ENCODE measurements around the gene BET1L.
"Not testable (repeated sequence)": the region's sequence is repeated elsewhere in the genome, so short reads cannot be mapped to it uniquely, and the experiment has no call there.

BET1L gene

DNA sequence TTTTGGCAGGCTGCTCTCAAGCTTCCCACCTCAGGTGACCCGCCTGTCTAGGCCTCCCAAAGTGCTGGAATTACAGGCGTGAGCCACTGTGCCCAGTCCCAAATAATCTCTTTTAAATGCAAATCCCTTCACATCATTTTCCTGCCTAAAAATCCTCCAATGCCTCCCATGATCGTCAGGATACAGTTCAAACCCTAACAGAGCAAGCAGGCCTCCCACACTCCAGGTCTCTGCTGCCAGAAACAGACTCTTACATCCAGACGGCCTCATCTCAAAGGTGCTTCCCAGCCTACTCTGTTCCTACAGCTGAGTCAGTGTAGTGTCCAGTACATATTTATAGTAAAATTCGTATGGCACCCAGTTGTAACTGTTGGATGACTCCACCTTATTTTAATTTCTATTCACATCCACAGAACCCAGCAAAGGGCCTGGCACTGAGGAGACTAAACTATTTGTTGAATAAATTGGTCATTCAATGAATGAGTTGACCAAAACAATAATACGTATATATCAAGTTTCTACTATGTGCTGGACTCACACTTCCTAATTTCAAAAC is 20.7 kb upstream of the BET1L start:
- no peak for DNase-seq (ENCODE audit: low spot score)

DNA sequence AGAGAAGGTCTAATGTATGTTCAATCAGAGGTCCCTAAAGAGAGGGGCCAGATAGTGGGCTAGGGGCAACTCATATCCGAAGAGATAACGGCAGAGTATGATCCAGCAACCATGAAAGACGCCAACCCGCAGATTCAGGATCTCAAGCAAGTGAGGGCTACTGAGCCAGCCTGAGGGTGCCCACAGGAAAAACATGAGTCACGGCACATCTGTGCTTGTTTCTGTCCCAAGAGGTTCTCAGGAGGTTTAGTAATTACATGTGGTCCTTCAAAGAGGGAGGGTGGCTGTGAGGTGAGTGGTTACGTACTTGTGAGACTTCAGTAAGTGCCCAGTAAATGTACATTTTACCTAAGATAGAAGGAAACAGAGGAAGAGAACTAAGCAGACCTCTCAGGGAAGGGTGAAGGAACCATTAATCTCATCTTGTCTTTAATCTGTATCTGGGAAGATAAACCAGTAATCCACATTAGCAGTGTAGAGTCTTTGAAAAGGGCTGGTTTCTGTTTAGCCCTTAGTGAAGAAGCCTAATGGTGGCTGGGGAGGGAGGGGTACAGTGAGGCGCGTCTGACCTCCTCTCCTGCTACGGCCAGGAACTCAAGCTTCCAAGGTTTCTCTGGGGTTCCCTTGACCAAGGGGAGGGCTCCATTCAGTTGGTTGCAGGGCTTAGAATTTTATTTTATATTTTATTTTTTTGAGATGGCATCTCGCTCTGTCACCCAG is 18.7 kb upstream of the BET1L start:
- DNase-seq (ENCODE audit: low spot score) = peak; percentile 37

DNA sequence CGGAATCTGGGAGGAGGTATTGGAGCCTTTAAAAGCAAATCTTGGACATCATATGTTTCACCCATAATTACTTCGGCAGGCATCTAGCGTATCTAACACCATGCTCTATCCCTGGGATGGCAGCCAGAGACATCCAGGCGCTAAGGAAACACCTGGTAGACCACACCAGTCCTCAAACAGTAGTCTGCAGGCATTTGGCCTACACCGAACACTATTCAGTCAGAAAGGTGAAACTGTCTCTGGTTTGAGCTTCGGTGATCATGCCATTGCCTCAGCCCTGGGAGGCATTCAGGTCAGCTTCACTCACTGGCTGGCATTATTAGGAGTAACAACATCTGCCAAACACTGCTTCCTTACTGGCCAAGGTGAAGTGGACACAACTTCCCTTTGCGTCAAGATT is 17.2 kb upstream of the BET1L start:
- DNase-seq (ENCODE audit: low spot score) = no peak

DNA sequence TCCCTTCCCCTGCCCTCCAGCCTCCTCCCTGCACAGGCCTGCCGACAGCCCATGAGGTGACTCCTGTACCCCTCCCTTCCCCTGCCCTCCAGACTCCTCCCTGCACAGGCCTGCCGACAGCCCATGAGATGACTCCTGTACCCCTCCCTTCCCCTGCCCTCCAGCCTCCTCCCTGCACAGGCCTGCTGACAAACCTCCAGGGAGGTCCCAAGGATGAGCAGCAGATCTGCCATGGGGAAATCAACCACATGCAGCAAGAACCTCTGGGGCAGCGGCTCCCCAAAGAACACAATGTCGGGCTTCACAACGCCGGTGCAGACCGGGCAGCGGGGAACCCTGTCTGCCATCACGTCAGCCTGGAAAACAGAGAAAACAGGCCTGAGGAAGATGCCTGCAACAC is 16.7 kb upstream of the BET1L start:
- DNase-seq (ENCODE audit: low spot score) = no peak

DNA sequence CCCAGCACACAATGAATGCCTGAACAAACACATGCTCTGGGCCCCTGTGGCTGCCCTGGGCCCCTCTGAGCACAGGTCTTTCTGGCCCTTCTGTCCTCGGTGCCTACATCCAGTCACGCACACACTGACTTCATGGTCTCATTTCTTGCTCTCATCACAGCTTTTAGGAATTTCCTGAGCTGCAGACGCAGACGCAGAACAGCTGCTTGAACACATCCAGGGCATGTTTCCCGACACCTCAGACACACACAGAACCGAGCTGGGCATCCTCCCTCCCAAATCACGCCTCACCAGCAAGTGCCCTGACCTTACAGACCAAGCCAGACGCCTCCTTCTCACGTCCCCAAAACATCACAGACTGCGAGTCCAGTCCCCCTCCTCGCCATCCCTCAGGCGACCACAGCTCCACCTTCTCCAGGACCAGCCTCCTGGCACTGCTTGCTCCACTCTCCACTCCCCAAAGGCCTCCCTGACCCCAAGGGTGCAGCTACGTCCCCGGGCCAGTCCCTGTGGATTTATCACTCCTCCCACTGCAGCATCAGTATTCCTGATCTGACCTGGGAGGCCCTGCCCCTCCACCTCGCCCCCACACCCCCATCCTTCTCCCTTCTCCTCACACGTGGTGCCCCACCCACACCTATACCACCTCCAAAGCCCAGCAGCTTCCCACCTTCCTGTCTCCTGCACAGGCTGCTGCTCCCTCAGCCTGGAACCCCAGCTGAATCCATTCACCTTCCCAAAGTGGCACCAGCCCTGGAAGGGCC is 16.0 kb upstream of the BET1L start:
- DNase-seq (ENCODE audit: low spot score) = no peak

DNA sequence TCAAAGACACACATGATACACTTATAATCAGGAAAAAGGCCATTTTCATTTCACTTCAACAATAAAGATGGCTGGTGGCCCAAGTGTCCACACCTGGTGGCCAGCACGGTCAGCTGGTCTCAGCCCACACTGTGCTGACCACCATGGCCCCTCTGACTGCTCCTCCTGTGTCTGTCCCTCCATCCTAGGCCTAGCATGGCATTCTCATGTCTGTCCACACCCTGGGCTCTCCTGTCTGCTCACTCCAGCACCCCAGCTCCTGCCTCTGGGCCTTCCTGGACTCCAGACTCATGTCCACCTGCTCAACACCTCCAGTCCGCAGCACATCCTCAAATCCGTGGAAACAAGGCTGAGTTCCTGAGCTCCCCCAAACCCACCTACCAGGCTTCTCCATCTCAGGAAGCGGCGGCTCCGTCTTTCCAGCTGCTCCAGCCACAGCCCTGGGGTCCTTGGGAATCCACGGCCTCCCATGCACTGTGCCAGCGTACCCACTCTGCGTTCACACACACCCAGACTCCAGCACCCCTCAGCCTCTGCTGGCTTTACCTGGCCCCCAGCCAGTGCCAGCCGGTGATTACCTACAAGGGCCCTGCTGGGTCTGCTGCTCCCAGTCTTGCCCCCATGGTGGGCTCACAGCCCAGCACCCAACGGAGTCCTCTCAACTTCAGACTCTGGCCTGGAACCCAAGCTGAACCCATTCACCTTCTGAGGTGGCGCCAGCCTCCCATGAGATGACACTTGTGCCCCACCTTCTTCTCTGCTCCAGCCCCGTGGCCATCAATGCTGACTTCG is 15.0 kb upstream of the BET1L start:
- no peak for DNase-seq (ENCODE audit: low spot score)

DNA sequence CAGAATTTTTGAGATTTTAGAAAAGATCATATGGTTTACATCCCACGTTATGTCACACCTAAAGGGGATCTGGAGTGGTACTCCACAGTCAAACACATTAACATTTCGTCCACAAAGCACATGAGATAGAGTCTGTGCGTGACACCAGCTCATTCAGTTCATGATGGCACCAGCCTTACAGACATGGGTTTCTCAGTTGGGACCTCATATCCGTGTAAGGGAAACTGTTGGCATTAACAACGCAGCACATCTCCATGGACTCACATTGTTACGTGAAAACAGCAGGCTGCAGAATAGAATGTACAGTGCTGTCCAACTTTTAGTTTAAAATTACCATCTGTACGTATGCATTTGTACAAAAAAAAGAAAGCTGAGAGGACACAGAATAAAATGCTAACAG is 14.3 kb upstream of the BET1L start:
- no peak for DNase-seq (ENCODE audit: low spot score)

DNA sequence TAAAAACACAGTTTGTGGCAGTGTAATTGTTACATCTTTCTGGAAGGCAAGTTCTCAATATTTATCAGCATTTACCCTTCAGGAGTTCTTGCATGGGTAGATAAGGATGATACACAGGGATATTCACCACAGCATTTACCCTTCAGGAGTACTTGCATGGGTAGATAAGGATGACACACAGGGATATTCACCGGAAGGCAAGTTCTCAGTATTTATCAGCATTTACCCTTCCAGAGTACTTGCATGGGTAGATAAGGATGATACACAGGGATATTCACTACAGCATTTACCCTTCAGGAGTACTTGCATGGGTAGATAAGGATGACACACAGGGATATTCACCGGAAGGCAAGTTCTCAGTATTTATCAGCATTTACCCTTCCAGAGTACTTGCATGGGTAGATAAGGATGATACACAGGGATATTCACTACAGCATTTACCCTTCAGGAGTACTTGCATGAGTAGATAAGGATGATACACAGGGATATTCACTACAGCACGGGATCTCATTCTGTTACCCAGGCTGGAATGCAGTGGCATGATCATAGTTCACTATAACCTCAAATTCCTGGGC is 13.5 kb upstream of the BET1L start:
- not testable (repeated sequence) for DNase-seq (ENCODE audit: low spot score)

DNA sequence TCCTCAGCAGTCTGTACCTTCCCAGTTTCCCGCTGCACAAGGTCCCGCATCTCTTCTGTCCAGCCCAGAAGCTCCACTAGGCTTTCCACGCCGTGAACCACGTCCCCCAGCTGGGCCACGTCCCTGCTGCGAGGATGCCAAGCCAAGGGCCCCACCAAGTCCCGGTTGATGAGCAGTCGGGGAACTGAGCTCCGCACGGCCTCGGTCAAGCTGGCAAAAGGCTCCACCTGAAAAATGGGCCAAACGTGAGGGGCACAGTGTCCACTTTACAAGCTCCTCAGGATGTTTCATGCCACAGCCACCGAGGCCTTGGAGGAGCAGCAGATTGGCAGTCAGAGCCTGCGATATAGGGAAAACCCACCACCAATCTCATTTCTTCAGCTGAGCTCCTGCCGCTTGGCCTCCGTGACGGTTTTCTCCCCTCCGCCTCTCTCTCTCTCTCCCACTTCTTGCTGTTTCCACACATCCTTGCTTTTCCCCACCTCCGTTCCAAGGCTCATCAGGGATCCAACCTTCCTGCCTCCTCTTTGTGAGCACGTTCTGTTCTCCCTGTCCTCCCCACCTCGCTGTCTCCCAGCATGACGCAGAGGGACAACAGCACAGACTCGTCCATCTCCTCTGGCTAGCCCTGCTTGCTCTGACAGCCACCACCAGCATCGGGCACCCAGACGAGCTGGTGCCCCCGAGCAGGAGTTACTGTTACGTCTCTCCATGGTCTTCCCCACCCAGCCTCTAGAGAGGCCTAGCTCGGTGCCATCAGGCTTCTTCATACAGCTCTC is 11.8 kb upstream of the BET1L start:
- no peak for DNase-seq (ENCODE audit: low spot score)

DNA sequence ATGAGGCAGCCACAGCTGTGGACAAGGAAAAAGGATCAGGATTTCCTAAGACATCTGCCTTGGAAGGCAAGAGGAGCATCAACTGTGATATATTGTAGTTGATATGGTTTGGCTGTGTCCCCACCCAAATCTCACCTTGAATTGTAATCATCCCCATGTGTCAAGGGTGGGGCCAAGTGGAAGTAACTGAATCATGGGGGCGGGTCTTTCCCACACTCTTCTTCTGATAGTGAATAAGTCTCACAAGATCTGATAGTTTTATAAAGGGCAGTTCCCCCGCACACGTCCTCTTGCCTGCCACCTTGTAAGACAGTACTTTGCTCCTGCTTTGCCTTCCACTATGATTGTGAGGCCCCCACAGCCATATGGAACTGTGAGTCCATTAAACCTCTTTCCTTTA is 10.5 kb upstream of the BET1L start:
- DNase-seq (ENCODE audit: low spot score) = no peak

DNA sequence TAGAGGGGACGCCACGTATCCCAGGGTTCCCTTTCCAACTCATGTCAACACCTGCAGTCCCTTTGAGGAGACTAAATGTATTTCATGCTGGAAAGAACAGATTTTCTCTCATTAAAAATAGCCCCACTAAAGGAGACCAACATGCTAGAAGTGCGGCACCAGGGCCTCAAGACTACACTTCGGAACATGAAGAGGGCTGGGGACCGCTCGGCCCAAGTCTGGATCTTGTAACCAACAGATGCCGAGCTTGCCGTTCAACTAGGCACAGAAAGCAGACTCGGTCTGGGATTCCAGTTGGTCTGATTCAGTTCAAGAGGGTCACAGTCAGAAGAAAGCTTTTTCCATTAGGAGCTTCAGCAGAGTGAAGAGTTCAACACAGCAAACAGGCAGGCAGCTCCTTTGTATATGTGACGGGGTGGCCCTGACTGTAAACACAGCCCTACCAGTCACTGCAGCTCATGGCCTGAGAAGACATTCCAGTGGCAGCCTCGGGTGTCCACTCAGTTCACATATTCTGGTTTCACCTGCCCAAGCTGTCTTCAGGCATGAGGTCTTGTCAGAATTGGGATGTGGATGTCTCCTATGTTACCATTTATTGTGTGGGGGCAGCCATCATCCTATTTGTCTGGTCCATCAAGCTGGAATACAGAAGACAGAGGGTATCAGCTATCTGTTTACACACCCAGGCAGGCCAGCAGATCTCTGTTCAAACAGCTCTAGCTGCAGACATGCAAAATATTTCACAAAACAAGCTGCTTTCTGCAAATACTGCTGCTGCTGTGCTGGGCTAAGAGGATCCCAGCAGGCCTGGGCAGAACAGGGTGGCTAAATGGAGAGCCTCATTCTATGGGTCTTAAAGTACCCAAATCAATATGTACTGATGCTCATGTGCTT is 9.1 kb upstream of the BET1L start:
- DNase-seq (ENCODE audit: low spot score) = no peak

DNA sequence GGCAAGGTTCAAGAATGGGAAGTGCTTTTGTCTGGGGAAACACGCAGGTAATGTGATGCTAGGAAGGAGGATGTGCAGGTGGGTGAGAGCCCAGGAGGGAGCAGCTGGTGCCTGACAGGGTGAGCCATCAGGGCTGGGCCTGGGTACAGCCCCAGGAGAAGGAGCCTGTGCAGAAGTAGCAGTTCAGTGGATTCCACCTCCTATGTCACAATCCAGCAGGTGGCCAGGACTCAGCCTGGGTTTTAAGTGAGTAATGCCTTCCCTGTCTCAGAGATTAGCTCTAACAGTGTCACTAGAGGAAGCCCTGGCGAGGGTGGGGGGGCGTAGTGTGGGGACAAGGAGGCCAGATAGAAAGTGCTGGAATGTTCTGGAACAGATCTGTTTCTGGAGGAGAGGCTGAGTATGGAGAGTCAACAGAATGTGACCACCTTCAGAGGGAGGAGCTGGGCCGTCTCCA is 8.4 kb upstream of the BET1L start:
- DNase-seq (ENCODE audit: low spot score) = peak; percentile 30

DNA sequence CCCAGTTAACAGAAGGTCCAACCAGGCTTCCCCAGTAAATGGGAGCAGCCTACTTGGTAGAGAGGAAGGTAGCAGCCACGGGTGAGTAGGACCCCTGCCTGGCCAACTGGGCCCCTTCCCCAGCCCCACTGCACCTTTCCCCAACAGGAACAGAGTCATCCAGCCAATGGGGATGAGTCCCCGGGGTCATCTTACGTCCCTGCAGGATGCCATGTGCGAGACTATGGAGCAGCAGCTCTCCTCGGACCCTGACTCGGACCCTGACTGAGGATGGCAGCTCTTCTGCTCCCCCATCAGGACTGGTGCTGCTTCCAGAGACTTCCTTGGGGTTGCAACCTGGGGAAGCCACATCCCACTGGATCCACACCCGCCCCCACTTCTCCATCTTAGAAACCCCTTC is 6.9 kb upstream of the BET1L start:
- no peak for DNase-seq (ENCODE audit: low spot score)

DNA sequence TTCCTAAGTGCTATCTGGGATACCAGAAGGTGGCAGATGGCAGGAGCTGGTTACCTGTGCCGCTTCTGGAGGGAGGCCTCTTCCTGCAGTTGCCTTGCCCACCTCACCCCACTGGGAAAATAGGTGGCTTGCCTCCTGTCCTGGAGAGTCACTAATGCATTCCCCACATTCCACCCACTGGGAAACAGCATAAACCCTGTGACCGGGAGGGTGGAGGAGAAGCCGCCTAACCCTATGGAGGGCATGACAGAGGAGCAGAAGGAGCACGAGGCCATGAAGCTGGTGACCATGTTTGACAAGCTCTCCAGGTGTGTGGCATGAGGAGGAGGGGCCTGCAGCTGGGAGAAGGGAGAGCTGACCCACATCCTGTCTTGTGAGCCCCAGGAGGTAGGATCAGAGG is 5.9 kb upstream of the BET1L start:
- no peak for DNase-seq (ENCODE audit: low spot score)

DNA sequence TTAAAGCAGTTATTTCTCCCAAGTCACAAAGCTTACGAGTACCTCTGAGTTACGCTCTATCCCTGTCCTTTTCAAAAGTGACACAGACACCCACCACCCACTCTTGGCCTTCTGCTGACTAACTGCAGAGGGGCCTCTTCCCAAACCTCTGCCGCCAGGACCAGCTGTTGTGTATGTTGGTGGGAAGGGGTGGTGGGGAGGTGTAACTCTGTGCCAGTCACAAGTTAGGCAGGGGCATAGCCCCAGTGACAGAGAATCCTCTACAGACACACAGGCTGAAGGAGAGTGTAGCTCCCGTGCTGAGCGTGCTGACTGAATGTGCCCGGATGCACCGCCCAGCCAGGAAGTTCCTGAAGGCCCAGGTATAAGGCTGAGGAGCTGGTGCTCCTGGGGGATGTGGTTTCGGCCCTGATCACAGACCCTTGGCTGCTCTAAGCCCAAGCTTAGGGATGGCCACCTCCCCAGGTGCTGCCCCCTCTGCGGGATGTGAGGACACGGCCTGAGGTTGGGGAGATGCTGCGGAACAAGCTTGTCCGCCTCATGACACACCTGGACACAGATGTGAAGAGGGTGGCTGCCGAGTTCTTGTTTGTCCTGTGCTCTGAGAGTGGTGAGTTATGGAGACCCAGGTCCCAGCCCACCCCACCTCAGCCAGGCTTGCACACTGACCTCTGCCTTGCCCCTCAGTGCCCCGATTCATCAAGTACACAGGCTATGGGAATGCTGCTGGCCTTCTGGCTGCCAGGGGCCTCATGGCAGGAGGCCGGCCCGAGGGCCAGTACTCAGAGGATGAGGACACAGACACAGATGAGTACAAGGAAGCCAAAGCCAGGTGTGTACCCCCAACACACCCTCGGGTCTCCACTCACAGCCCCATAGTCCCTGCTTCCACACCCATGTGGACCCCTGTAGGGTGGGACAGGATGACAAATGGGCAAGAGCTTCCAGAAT is 5.2 kb upstream of the BET1L start:
- no peak for DNase-seq (ENCODE audit: low spot score)

DNA sequence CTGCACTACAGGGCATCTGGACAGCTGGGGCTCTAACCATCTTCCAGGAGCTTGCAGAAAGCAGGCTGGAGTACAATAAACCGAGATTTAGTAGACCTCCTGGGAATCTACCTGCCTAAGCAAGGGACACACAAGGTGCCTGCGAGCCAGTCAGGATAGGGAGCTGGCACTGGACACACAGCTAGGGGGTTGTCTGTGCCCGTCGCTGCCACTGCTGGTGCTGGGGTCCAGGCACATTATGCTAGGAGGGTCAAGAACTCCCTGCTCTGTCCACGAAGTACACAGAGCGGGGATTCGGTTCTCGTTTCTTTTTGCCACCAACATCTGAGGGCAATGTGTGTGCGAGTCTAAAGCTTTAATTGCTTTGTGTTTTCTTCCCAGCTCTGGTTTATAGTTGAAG is 4.5 kb upstream of the BET1L start:
- no peak for DNase-seq (ENCODE audit: low spot score)

DNA sequence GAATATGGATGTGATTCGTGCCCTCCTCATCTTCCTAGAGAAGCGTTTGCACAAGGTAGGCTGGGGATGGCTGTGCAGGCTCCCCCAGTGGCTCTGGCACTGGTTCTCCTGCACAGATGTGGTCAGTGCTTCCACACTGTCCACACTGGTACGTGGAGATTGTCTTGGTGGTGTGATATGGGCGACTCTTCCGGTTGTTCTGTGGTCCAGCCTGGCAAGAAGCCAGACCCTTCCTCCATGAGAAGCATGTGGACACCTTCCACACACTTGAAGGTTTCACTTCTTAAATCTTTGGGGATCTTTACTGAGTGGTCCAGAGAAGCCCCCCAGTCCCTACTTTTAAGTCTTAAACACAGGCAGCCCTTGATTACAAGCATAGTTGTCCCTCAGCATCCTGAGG is 4.1 kb upstream of the BET1L start:
- DNase-seq (ENCODE audit: low spot score) = no peak

DNA sequence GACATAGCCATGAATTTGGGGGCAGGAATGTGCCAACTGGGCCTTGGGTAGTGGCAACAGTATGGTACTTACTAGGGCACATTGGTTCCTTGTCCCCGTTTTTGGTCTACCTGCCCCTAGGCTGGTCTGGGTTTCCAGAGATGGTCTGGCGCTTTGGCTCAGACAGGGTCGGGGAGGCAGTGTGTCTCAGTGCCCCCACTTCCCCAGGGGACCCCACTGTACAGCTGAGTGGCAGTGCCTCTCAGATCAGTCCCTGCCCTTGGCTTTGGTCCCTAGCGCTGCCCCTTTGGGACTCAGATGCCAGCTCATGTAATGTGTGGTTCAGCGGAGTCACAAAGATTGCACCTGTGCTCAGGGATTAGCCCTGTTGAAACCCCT is 3.6 kb upstream of the BET1L start:
- no peak for DNase-seq (ENCODE audit: low spot score)

DNA sequence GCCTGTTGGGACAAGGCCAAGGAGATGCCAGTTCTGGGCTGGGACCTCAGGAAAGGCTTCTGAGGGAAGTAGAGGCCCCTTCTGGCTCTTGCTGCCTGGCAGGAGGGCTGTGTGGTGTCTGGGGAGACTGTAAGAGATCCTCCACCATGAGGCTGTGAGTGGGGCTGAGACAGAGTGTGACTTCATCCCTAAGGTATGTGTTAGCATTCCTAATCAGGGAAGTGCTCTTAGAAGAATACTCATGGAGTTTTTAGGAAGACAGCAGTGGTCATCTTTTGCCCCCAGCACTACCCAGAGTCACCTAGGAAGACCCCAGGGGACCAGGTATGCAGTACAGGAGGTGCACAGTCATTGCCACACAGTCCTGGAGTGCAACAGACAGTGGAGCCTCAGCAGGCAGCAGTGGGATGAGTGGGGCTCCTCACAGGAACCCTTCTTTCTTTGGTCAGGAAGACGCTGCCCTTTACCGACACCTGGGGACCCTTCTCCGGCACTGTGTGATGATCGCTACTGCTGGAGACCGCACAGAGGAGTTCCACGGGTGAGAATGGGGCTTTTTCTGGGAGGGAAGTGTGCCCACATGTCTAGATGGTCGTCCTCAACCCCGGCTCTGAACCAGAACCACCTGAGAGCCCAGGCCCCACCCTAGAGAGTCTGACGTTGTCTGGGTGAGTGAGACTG is 3.1 kb upstream of the BET1L start:
- DNase-seq (ENCODE audit: low spot score) = no peak
